Posterior cingulate gyrus (tissue), 11 donors: Measurements from ENCODE around the gene CNTD1.
"Not testable (repeated sequence)": the region's sequence is repeated elsewhere in the genome, so short reads cannot be mapped to it uniquely, and the experiment has no call there.

Source experiments
- DNase-seq, 10 donors: peaks; one replicate each; pipeline versions ENCODE4 v3.0.0 to v3.0.0-alpha.2; 2020 to 2021; ENCODE audit warnings: mixed read lengths in 3 of 10
- intact Hi-C: fragments of 100-400 bp; cut with DNase I; formaldehyde crosslinking; loops from one replicate; pipeline ENCODE4 v1.15.1; 2023

Gene CNTD1, protein sequence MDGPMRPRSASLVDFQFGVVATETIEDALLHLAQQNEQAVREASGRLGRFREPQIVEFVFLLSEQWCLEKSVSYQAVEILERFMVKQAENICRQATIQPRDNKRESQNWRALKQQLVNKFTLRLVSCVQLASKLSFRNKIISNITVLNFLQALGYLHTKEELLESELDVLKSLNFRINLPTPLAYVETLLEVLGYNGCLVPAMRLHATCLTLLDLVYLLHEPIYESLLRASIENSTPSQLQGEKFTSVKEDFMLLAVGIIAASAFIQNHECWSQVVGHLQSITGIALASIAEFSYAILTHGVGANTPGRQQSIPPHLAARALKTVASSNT

DNA sequence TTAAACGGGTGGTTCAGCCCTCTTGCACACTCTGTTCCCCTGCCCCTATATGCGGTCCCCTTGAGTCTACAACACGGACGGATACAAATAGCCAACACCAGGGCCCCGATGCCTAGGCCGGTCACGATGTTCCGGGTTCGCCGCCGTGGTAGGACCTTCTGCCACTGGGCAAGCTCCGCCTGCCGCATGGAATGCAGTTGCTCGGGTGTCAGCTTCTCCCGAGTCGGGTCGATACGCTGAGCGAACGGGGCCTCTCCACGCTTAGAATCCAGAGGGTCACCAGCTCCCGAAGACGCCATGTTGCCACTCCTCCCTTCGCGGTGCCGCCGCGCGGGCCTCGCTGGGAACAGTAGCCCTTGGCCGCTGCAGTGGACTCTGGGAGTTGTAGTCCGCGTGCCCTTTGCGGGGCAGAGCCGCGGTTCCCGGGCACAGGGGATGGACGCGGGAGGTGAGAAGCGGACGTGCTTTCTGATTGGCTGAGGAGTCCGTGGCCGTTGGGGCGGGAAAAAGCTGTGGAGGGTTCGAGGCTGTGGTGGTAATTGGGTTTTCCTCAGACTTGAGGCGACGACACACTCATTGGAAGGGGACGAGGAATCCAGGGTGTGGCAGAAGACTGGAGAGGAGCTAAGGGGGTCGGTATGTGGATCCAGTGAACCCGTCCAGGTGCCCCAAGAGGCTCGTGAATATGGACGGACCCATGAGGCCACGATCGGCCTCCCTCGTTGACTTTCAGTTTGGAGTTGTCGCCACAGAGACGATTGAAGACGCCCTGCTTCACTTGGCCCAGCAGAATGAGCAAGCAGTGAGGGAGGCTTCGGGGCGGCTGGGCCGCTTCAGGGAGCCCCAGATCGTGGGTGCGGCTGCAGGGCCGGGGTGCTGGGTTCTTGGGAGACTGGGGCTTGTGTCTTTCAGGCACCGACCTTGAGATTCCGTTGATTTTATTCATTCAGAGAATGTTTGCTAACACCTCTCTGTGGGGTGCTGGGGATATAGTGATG, at the start of gene CNTD1, which contains the start of gene COA3:
Gene CNTD1, plus strand, starts transcription at position 479 of the 998 bp plus-strand sequence. Its CDS starts 207 bp downstream, at position 686.
Gene COA3, minus strand, starts transcription at position 322 of the 998 bp plus-strand sequence. Its CDS starts 23 bp downstream, at position 299.
- DNase-seq = peak; percentile 81 to 98 (median 88)
- intact Hi-C loops = no loop called here

DNA sequence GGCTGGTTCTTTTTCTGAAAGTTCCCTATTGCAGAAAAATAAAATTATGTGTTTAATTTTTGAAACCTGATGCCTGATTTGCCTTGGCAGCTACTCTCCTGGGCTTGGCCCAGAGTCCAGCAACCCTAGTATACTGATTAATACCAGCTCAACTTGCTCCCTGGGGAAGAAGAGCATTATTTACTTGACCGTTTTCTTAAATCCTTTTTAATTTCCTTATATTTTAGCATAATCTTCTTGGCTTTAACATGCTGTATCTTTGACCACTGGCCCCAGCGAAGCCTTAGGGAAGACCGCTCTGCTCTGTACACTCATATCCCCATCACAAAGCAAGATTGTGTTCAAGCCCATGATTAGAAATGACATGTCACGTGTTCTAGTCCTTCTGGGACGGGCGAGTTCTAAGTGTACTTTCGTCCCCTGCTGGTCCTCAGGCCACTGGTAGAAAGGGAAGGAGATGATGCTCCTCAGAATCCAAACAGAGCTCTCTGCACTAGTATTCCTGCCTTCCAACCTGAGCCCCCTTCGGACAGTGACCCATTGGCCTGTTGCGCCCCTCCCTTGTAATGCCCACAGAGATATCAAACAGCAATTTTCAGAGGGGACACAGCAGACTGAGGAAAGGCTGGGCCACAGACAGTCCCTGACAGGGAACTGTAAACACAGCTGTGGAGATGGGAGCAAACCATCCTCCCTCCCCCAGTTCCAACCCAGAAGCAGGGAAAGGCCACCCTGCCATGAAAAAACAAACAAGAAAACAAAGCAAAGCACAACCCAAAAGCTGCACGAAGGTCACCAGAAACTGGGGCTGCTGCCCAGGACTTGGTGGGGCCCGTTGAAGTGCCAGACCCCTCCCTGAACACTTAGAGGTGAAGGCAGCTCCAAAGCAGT, 49.5 kb upstream of the CNTD1 start:
- intact Hi-C loops = no loop called here
- no peak for DNase-seq

DNA sequence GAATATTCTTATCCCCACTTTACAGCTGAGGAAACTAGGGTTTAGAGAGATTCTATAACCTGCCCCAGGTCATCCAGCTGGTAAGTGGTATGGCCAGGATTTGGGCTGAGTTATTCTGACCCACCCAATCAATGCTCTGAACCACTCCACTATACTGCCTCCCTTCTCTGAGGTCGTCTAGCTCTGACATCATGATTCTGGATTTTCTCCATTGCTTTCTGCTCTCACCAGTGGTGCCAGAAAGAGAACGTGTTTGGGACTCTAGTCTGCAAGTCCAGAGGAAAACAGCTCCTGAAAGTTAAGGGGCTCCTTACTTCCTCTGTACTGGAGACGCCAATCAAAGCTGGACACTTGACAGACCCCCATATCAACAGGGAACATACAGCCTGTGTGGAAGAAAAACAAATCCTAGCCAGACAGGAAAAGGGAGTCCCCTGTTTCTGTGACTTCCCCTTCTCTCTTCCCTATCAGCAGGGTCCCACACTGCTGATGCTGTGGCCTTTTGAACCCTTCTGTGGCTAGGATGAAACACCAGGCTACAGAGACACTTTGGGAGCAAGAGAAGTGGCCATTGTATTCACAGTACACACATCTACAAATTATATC, 47.8 kb upstream of the CNTD1 start:
- no peak for DNase-seq
- intact Hi-C loops = no loop called here

DNA sequence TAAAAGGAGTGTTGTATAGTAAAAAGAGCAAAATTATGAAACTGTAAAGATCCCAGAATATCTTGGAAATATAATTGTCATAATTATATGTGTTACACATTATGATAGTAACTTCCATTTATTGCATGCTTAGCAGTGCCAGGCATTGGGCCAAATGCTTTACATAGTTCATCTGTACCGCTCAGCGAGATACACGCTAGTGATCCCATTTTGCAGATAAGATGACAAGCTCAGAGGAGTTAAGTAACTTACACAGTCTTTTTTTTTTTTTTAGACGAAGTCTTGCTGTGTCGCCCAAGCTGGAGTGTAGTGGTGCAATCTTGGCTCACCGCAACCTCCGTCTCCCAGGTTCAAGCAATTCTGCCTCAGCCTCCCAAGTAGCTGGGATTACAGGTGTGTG, 47.0 kb upstream of the CNTD1 start:
- DNase-seq = no peak
- intact Hi-C loops = no loop called here

DNA sequence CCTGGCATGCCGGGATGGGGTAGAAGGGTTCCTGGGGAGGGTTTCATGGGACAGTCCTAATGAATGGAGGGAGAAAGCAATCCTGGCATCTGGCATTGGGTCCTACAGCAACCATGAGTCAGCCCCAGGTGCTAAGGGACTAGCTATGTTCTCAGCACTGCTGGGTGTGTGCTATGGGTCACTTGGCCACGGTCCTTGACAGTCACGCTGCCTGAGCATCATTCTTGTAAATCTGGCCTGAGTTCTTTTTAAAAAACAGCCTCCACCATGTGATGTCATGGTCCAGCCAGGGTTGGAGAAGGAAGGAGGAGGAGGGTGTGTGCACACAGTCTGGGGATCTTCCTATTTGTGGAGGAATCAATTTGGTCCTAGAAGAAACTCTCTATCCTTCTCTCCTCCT, 43.9 kb upstream of the CNTD1 start:
- intact Hi-C loops = no loop called here
- DNase-seq = no peak

DNA sequence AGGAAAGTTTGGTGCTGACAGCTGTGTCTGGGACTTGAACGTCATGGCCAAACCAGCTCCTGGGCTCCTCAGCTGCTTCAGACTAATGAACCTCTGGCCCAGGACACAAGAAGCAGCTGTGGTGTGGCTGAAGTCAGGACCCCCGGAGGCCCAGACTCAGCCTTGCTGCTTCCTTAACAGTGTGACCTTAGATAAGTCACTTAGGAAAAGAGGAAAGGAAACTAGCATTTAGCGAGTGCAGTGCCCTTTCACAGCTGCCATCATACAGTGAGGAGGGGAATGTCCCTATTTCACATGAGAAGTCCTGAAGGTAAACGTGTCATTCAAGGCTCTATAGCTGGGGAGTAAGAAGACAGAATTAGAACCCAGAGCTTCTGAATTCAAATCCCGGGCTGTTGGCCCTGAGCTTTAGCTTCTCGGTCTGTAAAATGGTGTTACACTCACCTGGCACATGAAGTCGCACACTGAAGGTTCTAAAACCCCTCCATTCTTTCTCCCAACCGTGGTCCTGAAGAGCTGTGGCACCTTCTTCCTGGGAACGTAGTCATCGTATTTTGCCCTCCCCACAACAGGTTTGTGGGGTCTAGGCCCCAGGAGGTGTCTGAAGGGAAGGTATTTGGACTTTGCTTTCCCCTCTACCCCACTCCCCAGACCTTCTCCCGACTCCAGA, 38.5 kb upstream of the CNTD1 start:
- intact Hi-C loops = no loop called here
- no peak for DNase-seq

DNA sequence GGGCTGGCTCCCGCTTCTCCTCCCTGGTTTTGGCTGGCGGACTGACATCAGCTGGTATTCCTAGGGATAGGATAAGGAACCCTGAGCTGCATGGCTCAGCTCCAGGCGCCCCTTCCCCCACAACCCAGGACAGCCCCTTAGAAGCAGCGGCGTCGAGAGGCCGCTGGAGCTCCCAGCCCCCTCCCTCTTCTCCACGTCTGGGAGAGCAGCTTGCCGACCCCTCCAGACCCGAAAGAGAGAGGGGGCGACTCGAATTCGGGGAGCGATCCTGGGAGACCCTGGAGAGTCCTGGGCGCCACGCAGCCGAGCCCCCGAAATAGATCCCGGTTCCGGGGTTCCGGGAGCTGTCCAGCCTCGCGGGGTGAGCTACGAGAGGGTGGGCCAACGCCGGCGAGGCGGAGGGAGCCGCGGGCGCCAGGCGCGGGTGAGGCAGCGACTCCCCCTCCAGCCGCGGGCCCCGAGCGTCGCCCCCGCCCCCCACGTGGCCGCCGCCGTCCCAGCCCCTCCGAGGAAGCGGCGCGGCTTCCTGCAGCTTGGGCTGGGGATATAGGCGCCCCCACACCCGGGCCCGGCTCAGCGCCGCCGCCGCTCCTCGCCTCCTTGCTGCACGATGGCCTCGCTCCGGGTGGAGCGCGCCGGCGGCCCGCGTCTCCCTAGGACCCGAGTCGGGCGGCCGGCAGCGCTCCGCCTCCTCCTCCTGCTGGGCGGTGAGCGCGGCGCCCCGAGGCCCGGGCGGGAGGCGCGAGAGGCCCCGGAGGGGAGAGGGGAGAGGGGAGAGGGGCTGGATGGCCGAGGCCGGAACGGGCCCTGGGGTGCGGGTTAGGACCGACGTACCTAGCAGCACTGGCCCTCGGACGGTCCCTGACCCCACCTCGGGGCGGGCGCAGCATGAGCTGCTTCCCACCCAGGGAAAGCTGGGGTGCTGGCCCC, 37.7 kb upstream of the CNTD1 start, which contains the start of gene RAMP2:
Gene RAMP2, plus strand, starts transcription at position 576 of the 930 bp plus-strand sequence. Its CDS starts 35 bp downstream, at position 611.
- DNase-seq = peak in 2 of 10 donors; percentile 76 to 85
- intact Hi-C loops = no loop called here

DNA sequence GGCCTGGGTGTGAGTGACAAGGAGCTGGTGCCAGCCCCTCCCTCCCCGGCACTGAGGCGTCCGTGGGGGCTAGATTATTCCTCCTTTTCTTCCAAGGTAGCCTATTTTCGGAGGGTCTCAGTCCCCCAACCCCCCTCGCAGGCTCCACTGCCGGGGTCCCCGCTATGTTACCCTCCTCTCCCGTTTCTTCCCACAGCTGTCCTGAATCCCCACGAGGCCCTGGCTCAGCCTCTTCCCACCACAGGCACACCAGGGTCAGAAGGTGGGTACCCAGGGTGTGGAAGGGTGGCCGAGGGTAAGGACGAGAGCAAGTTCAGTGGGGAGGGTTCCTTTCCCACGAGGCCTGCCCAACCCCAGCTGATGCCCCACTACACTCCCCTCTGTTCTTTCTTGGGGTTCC, 37.0 kb upstream of the CNTD1 start:
- no peak for DNase-seq
- intact Hi-C loops = no loop called here

DNA sequence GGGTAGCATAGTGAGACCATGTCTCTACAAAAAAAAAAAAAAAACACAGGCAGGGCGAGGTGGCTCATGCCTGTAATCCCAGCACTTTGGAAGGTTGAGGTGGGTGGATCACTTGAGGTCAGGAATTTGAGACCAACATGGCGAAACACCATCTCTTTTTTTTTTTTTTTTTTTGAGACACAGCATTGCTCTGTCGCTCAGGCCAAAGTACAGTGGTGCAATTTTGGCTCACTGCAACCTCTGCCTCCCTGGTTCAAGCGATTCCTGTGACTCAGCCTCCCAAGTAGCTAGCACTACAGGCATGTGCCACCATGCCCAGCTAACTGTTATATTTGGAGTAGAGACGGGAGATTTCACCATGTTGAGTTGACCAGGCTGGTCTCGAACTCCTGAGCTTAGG, 32.5 kb upstream of the CNTD1 start:
- no peak for DNase-seq
- intact Hi-C loops = no loop called here

DNA sequence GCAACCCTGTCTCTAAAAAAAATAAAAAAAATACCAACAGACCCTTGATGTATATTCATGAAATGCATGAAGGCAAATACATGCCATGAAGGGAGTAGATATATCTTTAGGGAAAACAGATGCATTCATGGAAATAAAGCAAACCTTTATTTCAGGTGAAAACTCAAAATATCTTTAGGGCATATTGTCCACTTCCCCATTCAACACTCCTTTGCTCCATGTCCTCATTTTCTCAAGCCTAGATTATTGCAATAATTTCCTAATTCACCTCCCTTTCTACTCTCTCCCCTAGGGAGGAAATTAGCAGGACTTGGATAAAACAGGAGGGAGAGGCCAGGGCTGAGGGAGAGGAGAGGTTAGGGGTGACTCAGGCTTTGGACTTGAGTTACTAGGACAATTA, 31.1 kb upstream of the CNTD1 start:
- intact Hi-C loops = no loop called here
- no peak for DNase-seq

DNA sequence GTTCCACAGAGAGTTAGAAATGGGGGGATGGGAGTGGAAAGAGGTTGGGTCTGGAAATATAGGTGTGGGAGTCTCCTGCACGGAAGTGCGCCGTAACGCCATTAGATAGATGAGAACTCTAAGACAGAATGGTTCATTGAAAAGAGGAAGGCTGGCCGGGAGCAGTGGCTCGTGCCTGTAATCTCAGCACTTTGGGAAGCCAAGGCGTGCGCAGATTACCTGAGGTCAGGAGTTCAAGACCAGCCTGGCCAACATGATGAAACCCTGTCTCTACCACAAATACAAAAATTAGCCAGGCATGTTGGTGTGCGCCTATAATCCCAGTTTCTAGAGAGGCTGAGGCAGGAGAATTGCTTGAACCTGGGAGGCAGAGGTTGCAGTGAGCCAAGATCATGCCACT, 30.7 kb upstream of the CNTD1 start:
- DNase-seq, intact Hi-C loops: not testable (repeated sequence)

DNA sequence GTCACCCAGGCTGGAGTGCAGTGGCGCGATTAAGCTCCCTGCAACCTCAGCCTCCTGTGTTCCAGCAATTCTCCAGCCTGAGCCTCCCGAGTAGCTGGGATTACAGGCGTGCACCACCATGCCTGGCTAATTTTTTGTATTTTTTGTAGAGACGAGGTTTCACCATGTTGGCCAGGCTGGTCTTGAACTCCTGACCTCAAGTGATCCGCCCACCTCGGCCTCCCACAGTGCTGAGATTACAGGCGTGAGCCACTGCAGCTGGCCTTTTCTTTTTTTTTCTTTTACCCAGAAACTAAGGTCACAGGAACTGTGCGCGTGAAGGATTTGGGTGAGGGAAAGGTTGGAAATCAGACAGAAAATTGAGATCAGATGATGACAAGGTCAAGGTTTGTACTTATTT, 28.7 kb upstream of the CNTD1 start:
- intact Hi-C loops, DNase-seq: not testable (repeated sequence)

DNA sequence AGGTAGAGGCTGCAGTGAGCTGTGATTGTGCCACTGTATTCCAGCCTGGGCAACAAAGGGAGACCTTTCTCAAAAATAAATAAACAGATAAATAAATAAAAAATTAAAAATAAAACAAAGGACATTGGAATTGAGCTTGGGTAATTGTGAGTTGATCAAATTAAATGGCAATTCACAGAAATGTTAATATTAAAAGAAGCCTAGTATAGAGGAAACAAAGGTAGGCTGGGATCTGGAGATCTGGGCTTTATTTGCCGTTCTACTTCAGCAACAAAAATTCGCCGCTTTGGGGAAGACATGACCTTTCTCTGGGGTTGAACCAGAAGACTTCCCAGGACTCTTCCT, 25.7 kb upstream of the CNTD1 start:
- no peak for DNase-seq
- intact Hi-C loops = no loop called here

DNA sequence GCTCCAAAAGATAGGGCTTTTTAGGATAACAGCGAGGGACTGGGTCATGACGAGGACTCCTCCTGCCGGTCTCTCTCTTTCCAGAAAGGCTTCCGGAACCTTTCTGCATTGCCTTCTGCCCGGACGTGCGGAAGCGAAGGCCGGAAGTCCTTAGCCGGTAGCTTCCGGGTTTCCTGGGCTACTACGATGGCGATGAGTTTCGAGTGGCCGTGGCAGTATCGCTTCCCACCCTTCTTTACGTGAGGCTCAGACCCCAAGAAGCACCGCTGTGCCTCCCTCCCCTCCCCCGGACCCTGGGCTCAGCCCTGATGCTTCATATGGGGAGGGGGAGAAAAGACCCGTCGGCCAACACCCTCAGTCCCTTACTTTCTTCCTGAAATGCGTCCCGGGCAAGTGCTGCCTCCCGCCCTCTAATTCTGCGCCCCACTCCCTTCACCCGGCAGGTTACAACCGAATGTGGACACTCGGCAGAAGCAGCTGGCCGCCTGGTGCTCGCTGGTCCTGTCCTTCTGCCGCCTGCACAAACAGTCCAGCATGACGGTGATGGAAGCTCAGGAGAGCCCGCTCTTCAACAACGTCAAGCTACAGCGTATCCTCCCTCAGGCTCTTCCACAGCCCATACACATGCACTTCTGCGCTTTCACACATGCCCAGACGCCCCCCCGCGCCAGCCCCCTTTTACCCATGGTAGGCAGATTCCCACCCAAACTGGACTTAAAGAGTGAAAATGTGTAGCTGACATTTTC, 25.2 kb upstream of the CNTD1 start, which contains the start of gene VPS25:
Gene VPS25, plus strand, starts transcription at position 160 of the 746 bp plus-strand sequence. Its CDS starts 27 bp downstream, at position 187.
- DNase-seq = peak; percentile 73 to 97 (median 83)
- intact Hi-C loops = no loop called here

DNA sequence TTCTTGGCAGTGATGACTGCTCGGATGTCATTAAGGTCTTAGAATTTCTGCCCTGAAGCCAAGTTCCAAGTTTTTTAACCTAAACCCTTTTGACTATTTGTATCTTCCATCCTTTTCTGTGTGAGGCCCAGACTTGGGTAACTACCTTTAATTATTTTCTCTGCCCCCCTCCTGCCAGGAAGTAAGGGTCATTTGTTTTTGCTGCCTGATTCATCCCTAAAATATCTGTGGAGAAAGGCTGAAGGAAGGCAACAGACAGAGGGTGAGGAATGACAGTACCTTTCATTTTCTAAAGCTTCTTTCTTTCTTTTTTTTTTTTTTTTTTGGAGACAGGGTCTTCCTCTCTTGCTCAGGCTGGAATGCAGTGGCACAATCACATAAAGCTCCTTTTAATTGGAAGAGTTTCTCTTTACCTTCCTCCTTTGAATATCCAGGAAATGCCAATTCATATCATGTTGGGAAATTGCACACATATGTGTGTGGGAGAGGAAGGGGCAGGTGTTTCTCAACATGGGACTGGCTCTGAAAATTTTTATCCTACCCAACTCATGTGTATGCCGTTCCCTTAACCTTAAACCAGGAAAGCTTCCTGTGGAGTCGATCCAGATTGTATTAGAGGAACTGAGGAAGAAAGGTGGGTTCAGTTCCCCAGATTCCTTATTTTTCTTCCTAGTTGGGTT, 24.5 kb upstream of the CNTD1 start:
- intact Hi-C loops = no loop called here
- no peak for DNase-seq

DNA sequence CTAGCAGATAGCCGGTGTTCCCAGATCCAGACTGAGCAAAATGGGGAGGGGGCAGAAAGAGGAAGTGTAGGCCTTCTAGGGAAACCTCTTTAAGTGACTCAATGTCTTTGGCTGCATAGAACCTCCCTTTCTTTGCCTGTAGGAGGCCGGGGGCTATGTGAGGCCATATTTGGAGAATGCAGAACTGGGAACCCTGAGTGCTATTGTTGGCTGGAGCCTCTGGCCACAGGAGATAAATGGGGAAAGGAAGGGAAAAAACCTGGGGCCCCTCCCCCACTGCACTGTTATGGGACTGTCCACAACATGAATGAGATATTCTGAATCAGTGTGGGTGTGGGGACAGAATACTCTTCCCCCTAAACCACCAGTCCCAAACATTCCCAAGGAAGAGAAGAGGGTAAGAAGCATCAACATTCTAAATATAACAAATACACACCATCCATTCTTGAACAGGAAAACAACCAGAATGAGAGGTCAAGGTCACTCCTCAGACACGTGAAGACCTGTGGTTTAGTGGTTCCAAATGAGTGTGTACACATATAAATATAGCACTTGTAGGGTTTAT, 23.0 kb upstream of the CNTD1 start:
- no peak for DNase-seq
- intact Hi-C loops = no loop called here

DNA sequence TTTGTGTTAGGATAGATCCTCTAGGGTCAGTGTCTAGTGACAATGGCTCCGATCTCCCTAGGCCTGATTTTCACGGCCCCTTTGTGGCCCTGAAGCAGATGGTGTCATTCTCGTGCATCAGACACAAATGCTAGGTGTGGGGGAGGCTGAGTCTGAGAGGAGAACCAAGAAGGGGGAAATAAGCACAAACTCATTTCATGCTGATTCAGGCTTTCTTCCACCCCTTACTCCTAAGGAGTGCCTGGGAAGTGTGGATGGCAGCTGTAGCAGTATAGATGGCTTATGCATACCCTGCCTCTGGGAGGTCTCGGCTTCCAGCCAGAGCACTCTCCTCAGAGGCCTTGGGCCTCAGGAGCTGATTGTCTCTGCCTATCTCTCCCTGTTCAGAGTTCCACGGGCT, 20.1 kb upstream of the CNTD1 start:
- intact Hi-C loops = no loop called here
- DNase-seq = no peak
